Spleen (tissue), 11 donors: Measurements from ENCODE around the gene NOS1AP. TPM values are rescaled to one million over a fixed set of nuclear protein-coding genes. Genes with fewer than 3 reads are reported as not detected.
"Not testable (repeated sequence)": the region's sequence is repeated elsewhere in the genome, so short reads cannot be mapped to it uniquely, and the experiment has no call there.

Experiments
- DNase-seq: peaks from one replicate; pipeline ENCODE4 v3.0.0-alpha.2; 2020
- H3K27ac ChIP-seq, 8 donors: fragments of 200-600 bp; sonication (generic) in 7 of 8; 1 replicate in 4 of 8; 2 replicates in 4 of 8; pipeline versions ENCODE4 v1.5.0 to v1.8.0; 2016 to 2021; ENCODE audit warnings: inconsistent platforms in 4 of 8, mild to moderate bottlenecking in 4 of 8, moderate library complexity in 1 of 8
- H3K27me3 ChIP-seq, 7 donors: fragments of 200-600 bp; sonication (generic) in 6 of 7; replicated peaks in 1 of 7; 1 replicate in 4 of 7; 2 replicates in 3 of 7; pipeline versions ENCODE4 v1.5.0 to v1.8.0; 2016 to 2021; ENCODE audit warnings: inconsistent platforms in 3 of 7, mild to moderate bottlenecking in 1 of 7
- H3K36me3 ChIP-seq, 6 donors: fragments of 200-600 bp; sonication (generic) in 5 of 6; 1 replicate in 4 of 6; 2 replicates in 2 of 6; pipeline versions ENCODE4 v1.5.0 to v1.8.0; 2016 to 2021; ENCODE audit warnings: inconsistent platforms in 2 of 6
- H3K4me1 ChIP-seq, 6 donors: fragments of 200-600 bp; sonication (generic) in 5 of 6; 1 replicate in 3 of 6; 2 replicates in 3 of 6; pipeline versions ENCODE4 v1.5.0 to v1.8.0; 2016 to 2021; ENCODE audit warnings: inconsistent platforms in 3 of 6
- H3K4me3 ChIP-seq, 8 donors: fragments of 200-600 bp; sonication (generic) in 7 of 8; 1 replicate in 4 of 8; 2 replicates in 4 of 8; pipeline versions ENCODE4 v1.5.0 to v1.8.0; 2016 to 2021; ENCODE audit warnings: inconsistent platforms in 4 of 8, mild to moderate bottlenecking in 4 of 8, moderate library complexity in 2 of 8
- H3K9me3 ChIP-seq, 8 donors: fragments of 200-600 bp; sonication (generic) in 7 of 8; 1 replicate in 4 of 8; 2 replicates in 4 of 8; pipeline versions ENCODE4 v1.5.0 to v1.8.0; 2016 to 2021; ENCODE audit warnings: inconsistent platforms in 4 of 8
- POLR2A ChIP-seq, 3 donors: fragments of 450-650 bp; IDR thresholded peaks; one replicate each; pipeline ENCODE4 v1.5.1; 2017; ENCODE audit warnings: antibody characterized with exemption in 3 of 3, mild to moderate bottlenecking in 1 of 3
- POLR2AphosphoS5 ChIP-seq, 3 donors: sonication (generic); formaldehyde crosslinking; IDR thresholded peaks; one replicate each; pipeline ENCODE4 v1.5.1; 2017; ENCODE audit warnings: antibody characterized with exemption in 3 of 3
- WGBS, 5 donors: extraction: QIAGEN DNeasy Blood & Tissue Kit in 3 of 5; methylation state at CpG; one replicate each; pipeline versions ENCODE4 v1.1.5 to v1.1.7; 2013 to 2018; 5-methylcytosine and 5-hydroxymethylcytosine counted together
- intact Hi-C: fragments of 100-400 bp; cut with DNase I; formaldehyde crosslinking; loops from one replicate; pipeline ENCODE4 v1.15.0; 2023; ENCODE audit warnings: low total_unique reads
- polyA plus RNA-seq, 3 donors: library from polyadenylated mRNA; stranded (reverse); fragments of 200-250 nt; gene quantifications; one replicate each; pipeline ENCODE4 v1.2.1, GENCODE V29; 2013
- total RNA-seq, 7 donors: library from RNA; depleted of rRNA in 3 of 7; stranded (reverse); fragments of >200 nt in 3 of 7; fragmentation: NEBNext Ultra II Directional in 4 of 7; extraction: Animal tissue kit (Norgen Biotek cat#: 25700) in 4 of 7; gene quantifications; one replicate each; pipeline versions ENCODE4 v1.1.0 to v1.2.1, GENCODE V29; 2016 to 2021
- TF ChIP-seq, protein P1 (sequence below), 11 experiments: fragments of 200-600 bp in 7 of 11; fragments of 450-650 bp in 4 of 11; sonication (generic) in 4 of 11; IDR thresholded peaks in 8 of 11; conservative IDR thresholded peaks in 3 of 11; 1 replicate in 7 of 11; 2 replicates in 4 of 11; pipeline versions ENCODE4 v1.4.0 to v1.8.0; 2016 to 2021; ENCODE audit warnings: antibody characterized with exemption in 11 of 11, inconsistent platforms in 4 of 11, mild to moderate bottlenecking in 1 of 11
- donor health status: healthy with polysubstance abuse.
- donor health status: DM: no; HTN: no; CAD: no; lungs with moderate emphysema.
- donor health status: DM: no; HTN: no; CAD: no.
- donor health status: Bipolar disorder and iron deficiency.
- donor health status: healthy.
- donor health status: DM: no; HTN: no; CAD: no.
- donor health status: DM: yes; HTN: yes; CAD: no.

The NOS1AP gene
- total and polyA plus RNA-seq, 10 donors = 0.16 to 1.7 (median 0.60) TPM; not detected in 2

- intact Hi-C loops = no loop called here
- no peaks in the 10 kb centered on the region for H3K36me3 ChIP-seq
- no peak for DNase-seq
- TF ChIP-seq POLR2AphosphoS5 (IDR thresholded peaks at IDR 0.05) = no peak
- TF ChIP-seq POLR2A (IDR thresholded peaks at IDR 0.05) = no peak
- TF ChIP-seq, protein P1, sequence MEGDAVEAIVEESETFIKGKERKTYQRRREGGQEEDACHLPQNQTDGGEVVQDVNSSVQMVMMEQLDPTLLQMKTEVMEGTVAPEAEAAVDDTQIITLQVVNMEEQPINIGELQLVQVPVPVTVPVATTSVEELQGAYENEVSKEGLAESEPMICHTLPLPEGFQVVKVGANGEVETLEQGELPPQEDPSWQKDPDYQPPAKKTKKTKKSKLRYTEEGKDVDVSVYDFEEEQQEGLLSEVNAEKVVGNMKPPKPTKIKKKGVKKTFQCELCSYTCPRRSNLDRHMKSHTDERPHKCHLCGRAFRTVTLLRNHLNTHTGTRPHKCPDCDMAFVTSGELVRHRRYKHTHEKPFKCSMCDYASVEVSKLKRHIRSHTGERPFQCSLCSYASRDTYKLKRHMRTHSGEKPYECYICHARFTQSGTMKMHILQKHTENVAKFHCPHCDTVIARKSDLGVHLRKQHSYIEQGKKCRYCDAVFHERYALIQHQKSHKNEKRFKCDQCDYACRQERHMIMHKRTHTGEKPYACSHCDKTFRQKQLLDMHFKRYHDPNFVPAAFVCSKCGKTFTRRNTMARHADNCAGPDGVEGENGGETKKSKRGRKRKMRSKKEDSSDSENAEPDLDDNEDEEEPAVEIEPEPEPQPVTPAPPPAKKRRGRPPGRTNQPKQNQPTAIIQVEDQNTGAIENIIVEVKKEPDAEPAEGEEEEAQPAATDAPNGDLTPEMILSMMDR (IDR thresholded peaks at IDR 0.05 in 8 of 11, conservative IDR thresholded peaks at IDR 0.05 in 3 of 11) = no peak
- H3K27me3 ChIP-seq = peaks cover 0 to 29% (median 0%) of the 10 kb centered on the region in 7 donors
- WGBS, 5 donors = 66 to 85% (median 72%) methylated on average over 2 of the region's 2 CpGs
- H3K27ac ChIP-seq = no peak overlapping the region
- H3K4me1 ChIP-seq = no peaks in the 10 kb centered on the region
- H3K4me3 ChIP-seq = no peak overlapping the region
- H3K9me3 ChIP-seq = peaks cover 0 to 17% (median 3%) of the 10 kb centered on the region in 8 donors
These were observed 11.1 kb downstream of the NOS1AP start for GRCh38 chr1:162080472-162081015.

DNA sequence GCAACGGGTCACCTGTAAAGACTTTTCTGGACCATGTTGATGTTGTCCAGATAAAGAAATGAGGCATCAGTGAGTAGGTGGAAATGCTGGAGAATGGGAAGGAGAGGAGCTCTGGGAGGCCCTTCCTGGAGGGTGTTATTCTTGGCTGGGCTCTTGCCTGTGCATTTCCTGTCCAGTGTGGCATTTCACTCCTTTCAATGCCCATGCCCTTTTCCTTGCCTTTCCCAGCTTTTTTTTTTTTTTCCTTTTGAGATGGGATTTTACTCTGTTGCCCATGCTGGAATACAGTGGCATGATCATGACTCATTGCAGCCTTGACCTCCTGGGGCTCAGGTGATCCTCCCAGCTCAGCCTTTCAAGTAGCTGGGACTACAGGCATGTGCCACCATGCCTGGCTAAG, 11.8 kb downstream of the NOS1AP start:
- WGBS, 5 donors = 71 to 96% (median 80%) methylated on average over 1 of the region's 1 CpG
- no peak for TF ChIP-seq POLR2A (IDR thresholded peaks at IDR 0.05)
- no peak for TF ChIP-seq POLR2AphosphoS5 (IDR thresholded peaks at IDR 0.05)
- TF ChIP-seq, protein P1 (IDR thresholded peaks at IDR 0.05 in 8 of 11, conservative IDR thresholded peaks at IDR 0.05 in 3 of 11) = no peak
- Histone ChIP-seq H3K9me3 (peaks cover 0 to 17% (median 3%) of the 10 kb centered on the region in 8 donors), H3K27me3 (peaks cover 0 to 21% (median 0%) of the 10 kb centered on the region in 7 donors), H3K36me3 (no peaks in the 10 kb centered on the region), H3K4me3 (no peak overlapping the region), H3K4me1 (no peaks in the 10 kb centered on the region), H3K27ac (no peak overlapping the region)
- intact Hi-C loops = no loop called here
- DNase-seq = no peak

DNA sequence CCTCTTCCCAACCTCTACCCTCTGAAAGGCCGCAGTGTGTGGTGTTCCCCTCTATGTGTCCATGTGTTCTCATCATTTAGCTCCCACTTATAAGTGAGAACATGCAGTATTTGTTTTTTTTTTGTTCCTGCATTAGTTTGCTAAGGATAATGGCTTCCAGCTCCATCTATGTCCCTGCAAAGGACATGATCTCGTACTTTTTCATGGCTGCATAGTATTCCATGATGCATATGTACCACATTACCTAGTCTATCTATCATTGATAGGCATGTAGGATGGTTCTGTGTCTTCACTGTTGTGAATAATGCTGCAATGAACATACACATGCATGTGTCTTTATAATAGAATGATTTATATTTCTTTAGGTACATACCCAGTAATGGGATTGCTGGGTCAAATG, 12.6 kb downstream of the NOS1AP start:
- H3K9me3 ChIP-seq = peaks cover 0 to 17% (median 3%) of the 10 kb centered on the region in 8 donors
- intact Hi-C loops, DNase-seq, H3K4me1 ChIP-seq, H3K36me3 ChIP-seq, H3K4me3 ChIP-seq, H3K27ac ChIP-seq: not testable (repeated sequence)
- WGBS, 5 donors = 77 to 93% (median 84%) methylated on average over 2 of the region's 2 CpGs
- peaks cover 0 to 13% (median 0%) of the 10 kb centered on the region in 7 donors for H3K27me3 ChIP-seq

DNA sequence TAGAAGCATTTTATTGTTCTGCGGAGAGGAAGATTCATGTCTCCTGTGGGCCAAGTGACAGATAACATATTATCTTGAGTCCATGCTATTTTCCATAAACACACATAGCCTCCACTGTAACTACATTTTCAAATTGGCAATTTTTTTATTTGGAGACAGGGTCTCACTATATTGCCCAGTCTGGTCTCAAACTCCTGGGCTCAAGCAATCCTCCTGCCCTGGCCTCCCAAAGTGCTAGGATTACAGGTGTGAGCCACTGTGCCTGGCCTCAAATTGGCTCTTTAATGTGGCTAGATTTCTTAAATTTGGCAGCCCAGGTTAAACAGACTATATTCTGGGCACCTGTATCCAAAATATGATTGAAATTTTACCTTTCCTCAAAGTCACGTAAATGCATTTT, 13.8 kb downstream of the NOS1AP start:
- Histone ChIP-seq H3K9me3 (peaks cover 0 to 17% (median 3%) of the 10 kb centered on the region in 8 donors), H3K27me3 (peaks cover 0 to 7% (median 0%) of the 10 kb centered on the region in 7 donors), H3K36me3 (no peaks in the 10 kb centered on the region), H3K27ac (no peak overlapping the region), H3K4me1 (no peaks in the 10 kb centered on the region), H3K4me3 (no peak overlapping the region)
- intact Hi-C loops = no loop called here
- TF ChIP-seq POLR2AphosphoS5 (IDR thresholded peaks at IDR 0.05) (no peak), POLR2A (IDR thresholded peaks at IDR 0.05) (no peak)
- TF ChIP-seq, protein P1 (IDR thresholded peaks at IDR 0.05 in 8 of 11, conservative IDR thresholded peaks at IDR 0.05 in 3 of 11) = no peak
- 96 to 98% (median 97%) methylated on average over 2 of the region's 2 CpGs for WGBS, 5 donors
- DNase-seq = no peak
